Lower leg skin (tissue), 4 donors: ENCODE data around the gene ARIH1. TPM values are rescaled to one million over a fixed set of nuclear protein-coding genes. Genes with fewer than 3 reads are reported as not detected.

Source experiments
- DNase-seq, 2 donors: peaks; one replicate each; pipeline ENCODE4 v3.0.0-alpha.2; 2019; ENCODE audit warnings: low spot score in 2 of 2
- H3K4me3 ChIP-seq: fragments of 200-600 bp; sonication (generic); 2 replicates; pipeline ENCODE4 v1.5.1; 2017; ENCODE audit warnings: mild to moderate bottlenecking, low read depth; ENCODE audit not compliant: poor library complexity, severe bottlenecking
- POLR2A ChIP-seq, 2 donors: fragments of 450-650 bp; IDR thresholded peaks; one replicate each; pipeline ENCODE4 v1.6.1; 2016 to 2017; ENCODE audit warnings: antibody characterized with exemption in 2 of 2, mild to moderate bottlenecking in 1 of 2, moderate library complexity in 1 of 2
- WGBS, 2 donors: methylation state at CpG; one replicate each; pipeline ENCODE4 v1.1.5; 2018; 5-methylcytosine and 5-hydroxymethylcytosine counted together
- intact Hi-C: fragments of 100-400 bp; cut with DNase I; formaldehyde crosslinking; loops from one replicate; pipeline ENCODE4 v1.15.0; 2023; ENCODE audit warnings: low total_unique reads
- total RNA-seq, 4 donors: library from RNA; depleted of rRNA; stranded (reverse); fragments of >200 nt; gene quantifications; one replicate each; pipeline ENCODE4 v1.1.0, GENCODE V29; 2016
- TF ChIP-seq, protein P1 (sequence below), 3 donors: fragments of 450-650 bp; IDR thresholded peaks; one replicate each; pipeline ENCODE4 v1.5.1; 2016; ENCODE audit warnings: antibody characterized with exemption in 3 of 3, mild to moderate bottlenecking in 3 of 3, moderate library complexity in 2 of 3

The ARIH1 gene
- total RNA-seq, 4 donors from 2014 or later: 71.8 to 126 (median 114) TPM

GRCh38 chr15:72545156-72545555, 71.0 kb downstream of the ARIH1 start:
- TF ChIP-seq POLR2A (IDR thresholded peaks at IDR 0.05): no peak
- TF ChIP-seq, protein P1, sequence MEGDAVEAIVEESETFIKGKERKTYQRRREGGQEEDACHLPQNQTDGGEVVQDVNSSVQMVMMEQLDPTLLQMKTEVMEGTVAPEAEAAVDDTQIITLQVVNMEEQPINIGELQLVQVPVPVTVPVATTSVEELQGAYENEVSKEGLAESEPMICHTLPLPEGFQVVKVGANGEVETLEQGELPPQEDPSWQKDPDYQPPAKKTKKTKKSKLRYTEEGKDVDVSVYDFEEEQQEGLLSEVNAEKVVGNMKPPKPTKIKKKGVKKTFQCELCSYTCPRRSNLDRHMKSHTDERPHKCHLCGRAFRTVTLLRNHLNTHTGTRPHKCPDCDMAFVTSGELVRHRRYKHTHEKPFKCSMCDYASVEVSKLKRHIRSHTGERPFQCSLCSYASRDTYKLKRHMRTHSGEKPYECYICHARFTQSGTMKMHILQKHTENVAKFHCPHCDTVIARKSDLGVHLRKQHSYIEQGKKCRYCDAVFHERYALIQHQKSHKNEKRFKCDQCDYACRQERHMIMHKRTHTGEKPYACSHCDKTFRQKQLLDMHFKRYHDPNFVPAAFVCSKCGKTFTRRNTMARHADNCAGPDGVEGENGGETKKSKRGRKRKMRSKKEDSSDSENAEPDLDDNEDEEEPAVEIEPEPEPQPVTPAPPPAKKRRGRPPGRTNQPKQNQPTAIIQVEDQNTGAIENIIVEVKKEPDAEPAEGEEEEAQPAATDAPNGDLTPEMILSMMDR (IDR thresholded peaks at IDR 0.05): no peak
- H3K4me3 ChIP-seq: no peak overlapping the region
- intact Hi-C loops: loop anchor here (10.0 kb wide), 1 partner anchor 660 kb away; no protein-coding TSS in a partner anchor
- DNase-seq: no peak
- WGBS, 2 donors: 80 to 86% methylated on average over 1 of the region's 1 CpG

- intact Hi-C loops: no loop called here
- DNase-seq: no peak
- no peak overlapping the region for H3K4me3 ChIP-seq
- TF ChIP-seq POLR2A (IDR thresholded peaks at IDR 0.05): no peak
- TF ChIP-seq, protein P1 (IDR thresholded peaks at IDR 0.05): no peak
- WGBS, 2 donors: 90 to 94% methylated on average over 8 of the region's 8 CpGs
Observed at GRCh38 chr15:72554471-72555425, 80.6 kb downstream of the ARIH1 start.

GRCh38 chr15:72559781-72560180, 85.7 kb downstream of the ARIH1 start:
- no peak overlapping the region for H3K4me3 ChIP-seq
- intact Hi-C loops: no loop called here
- 82 to 86% methylated on average over 3 of the region's 3 CpGs for WGBS, 2 donors
- DNase-seq: no peak
- no peak for TF ChIP-seq POLR2A (IDR thresholded peaks at IDR 0.05)
- TF ChIP-seq, protein P1 (IDR thresholded peaks at IDR 0.05): no peak

GRCh38 chr15:72560458-72560857, 86.3 kb downstream of the ARIH1 start:
- no peak overlapping the region for H3K4me3 ChIP-seq
- TF ChIP-seq, protein P1 (IDR thresholded peaks at IDR 0.05): no peak
- no peak for TF ChIP-seq POLR2A (IDR thresholded peaks at IDR 0.05)
- DNase-seq: no peak
- intact Hi-C loops: no loop called here
- 69 to 77% methylated on average over 1 of the region's 1 CpG for WGBS, 2 donors

DNA sequence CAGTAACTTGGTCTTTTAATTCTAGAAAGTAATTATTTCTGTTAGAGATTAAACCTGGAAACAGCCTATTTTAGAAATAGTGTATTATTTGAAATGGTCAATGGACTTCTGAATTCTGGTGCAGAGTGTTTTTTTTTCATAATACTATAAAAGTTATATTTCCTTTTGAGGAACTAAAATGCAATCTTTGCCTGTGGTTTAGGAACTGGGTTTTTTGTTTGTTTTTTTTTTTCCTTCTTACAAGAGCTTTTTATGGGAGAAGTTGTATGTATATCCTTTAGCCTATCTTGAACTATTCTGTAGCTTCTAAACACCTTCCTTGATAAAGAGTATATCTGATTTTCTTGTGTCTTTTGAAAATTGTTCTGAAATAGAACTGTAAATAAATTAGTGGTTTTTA, 88.3 kb downstream of the ARIH1 start:
- H3K4me3 ChIP-seq: no peak overlapping the region
- intact Hi-C loops: no loop called here
- DNase-seq: no peak
- no peak for TF ChIP-seq POLR2A (IDR thresholded peaks at IDR 0.05)
- TF ChIP-seq, protein P1 (IDR thresholded peaks at IDR 0.05): no peak
